Keratinocyte (primary cell): Measurements from ENCODE around the gene KSR2.

Source experiments
- EZH2 ChIP-seq: IDR thresholded peaks from one replicate; pipeline ENCODE4 v1.6.1; 2012; ENCODE audit warnings: inconsistent platforms, mild to moderate bottlenecking, low read length, moderate library complexity
- TF ChIP-seq, protein P1 (sequence below), 3 experiments: IDR thresholded peaks in 1 of 3; conservative IDR thresholded peaks in 1 of 3; optimal IDR thresholded peaks in 1 of 3; 2 replicates in 2 of 3; 3 replicates in 1 of 3; pipeline versions ENCODE3 to v1.5.1; 2011; ENCODE audit warnings: low read length in 3 of 3, mild to moderate bottlenecking in 3 of 3, moderate library complexity in 2 of 3, control low read depth in 1 of 3, inconsistent platforms in 1 of 3; ENCODE audit not compliant: insufficient read depth in 2 of 3; ENCODE audit errors: extremely low read depth in 1 of 3

DNA sequence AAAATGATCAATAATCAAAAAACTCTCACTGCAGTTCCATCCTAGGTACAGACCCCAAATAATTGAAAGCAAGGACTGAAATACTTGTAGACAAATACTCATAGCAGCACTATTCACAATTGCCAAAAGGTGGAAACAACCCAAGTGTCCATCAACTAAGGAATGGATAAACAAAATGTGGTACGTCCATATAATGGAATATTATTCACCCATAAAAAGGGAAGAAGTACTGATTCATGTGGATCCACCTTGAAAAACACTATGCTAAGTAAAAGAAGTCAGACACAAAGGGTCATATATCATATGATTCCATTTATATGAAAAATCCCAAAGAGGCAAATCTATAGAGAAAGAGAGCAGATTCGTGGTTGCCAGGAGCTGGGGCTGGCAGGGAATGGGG is 202.8 kb downstream of the KSR2 start:
- TF ChIP-seq, protein P1, sequence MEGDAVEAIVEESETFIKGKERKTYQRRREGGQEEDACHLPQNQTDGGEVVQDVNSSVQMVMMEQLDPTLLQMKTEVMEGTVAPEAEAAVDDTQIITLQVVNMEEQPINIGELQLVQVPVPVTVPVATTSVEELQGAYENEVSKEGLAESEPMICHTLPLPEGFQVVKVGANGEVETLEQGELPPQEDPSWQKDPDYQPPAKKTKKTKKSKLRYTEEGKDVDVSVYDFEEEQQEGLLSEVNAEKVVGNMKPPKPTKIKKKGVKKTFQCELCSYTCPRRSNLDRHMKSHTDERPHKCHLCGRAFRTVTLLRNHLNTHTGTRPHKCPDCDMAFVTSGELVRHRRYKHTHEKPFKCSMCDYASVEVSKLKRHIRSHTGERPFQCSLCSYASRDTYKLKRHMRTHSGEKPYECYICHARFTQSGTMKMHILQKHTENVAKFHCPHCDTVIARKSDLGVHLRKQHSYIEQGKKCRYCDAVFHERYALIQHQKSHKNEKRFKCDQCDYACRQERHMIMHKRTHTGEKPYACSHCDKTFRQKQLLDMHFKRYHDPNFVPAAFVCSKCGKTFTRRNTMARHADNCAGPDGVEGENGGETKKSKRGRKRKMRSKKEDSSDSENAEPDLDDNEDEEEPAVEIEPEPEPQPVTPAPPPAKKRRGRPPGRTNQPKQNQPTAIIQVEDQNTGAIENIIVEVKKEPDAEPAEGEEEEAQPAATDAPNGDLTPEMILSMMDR (optimal IDR thresholded peaks at IDR 0.05 in 1 of 3, IDR thresholded peaks at IDR 0.05 in 1 of 3, conservative IDR thresholded peaks at IDR 0.05 in 1 of 3; ENCODE audit: extremely low read depth in 1 of 3, insufficient read depth in 2 of 3, low read length in 3 of 3): no peak
- no peak for TF ChIP-seq EZH2
